RCC 7860 (cell line): ENCODE measurements around the gene OR10H2.
"Not testable (repeated sequence)": the region's sequence is repeated elsewhere in the genome, so short reads cannot be mapped to it uniquely, and the experiment has no call there.

Experiments used
- DNase-seq: peaks from one replicate; pipeline ENCODE4 v3.0.0-alpha.2; 2015; ENCODE audit warnings: low spot score
- FAIRE-seq: peaks from 2 replicates; lab custom pipeline; 2012; peaks lifted over from hg19 to GRCh38; lab: Jason Lieb, UNC

OR10H2 gene, protein sequence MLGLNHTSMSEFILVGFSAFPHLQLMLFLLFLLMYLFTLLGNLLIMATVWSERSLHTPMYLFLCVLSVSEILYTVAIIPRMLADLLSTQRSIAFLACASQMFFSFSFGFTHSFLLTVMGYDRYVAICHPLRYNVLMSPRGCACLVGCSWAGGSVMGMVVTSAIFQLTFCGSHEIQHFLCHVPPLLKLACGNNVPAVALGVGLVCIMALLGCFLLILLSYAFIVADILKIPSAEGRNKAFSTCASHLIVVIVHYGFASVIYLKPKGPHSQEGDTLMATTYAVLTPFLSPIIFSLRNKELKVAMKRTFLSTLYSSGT

GRCh38 chr19:15727724-15728123, at the start of gene OR10H2:
Gene OR10H2 (plus strand): TSS chr19:15728024. CDS start chr19:15728044, 20 bp downstream.
- DNase-seq, result no peak
- no peak for FAIRE-seq

- no peak for FAIRE-seq
- DNase-seq, result no peak
These were observed 48.7 kb upstream of the OR10H2 start for GRCh38 chr19:15679089-15679488.

DNA sequence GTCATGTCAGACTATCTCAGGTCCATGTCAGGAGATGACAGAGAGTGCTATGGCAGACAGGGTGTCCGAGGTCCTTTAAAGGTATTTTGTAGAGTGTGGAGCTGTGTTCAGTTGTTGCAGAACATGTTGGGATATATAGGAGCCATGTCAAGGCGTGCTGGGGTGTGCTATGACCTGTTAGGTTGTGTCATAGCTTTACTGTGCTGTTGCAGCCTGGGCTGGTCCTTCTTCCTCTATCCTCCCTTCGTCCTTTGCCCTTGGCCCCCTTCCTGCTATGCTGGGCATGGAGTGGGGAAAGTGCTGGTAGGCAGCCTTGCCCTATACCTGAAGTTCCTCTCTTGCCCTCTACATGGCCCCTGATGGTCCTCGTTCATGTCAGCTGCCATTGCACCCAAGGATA, 48.0 kb upstream of the OR10H2 start:
- DNase-seq, FAIRE-seq: not testable (repeated sequence)

DNA sequence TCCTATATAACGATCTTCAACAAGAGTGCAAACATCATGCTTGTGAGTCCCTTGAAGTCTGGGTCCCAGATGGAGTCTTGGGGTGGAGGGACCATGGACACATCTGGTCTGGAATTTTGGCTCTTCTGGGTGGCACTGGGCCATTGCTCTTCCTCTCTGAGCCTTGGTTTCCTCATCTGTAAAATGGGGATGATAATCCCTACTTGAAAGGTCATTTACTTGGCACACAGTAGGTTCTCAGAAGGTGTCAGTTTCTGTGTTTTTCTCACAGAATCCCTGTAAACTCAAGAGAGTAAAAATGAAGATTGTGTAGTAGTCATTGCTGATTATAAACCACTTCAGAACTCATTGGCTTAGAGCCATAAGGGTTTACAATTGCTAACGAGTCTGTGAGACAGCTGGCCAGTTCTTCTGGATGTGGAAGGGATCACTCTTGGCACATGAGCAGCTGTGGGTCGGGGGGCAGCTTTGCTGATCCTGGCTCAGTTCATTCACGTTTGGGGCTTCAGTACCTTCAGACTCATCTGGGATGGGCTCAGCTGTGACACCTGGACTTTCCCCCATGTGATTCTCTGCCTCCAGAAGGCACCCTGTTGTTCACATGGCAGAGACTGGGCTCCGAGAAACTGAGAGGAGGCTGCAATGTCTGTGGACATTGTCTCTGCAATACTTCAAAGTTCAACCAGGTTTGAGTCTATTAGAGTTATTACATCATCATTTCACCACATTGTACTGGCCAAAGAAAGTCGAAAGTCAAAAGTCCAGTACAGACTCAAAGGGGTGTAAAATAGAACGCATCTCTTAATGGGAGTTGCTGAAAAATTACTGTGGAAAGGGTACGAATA, 47.1 kb upstream of the OR10H2 start:
- FAIRE-seq, result no peak
- DNase-seq, result no peak

GRCh38 chr19:15683411-15683810, 44.4 kb upstream of the OR10H2 start:
- no peak for DNase-seq
- no peak for FAIRE-seq

DNA sequence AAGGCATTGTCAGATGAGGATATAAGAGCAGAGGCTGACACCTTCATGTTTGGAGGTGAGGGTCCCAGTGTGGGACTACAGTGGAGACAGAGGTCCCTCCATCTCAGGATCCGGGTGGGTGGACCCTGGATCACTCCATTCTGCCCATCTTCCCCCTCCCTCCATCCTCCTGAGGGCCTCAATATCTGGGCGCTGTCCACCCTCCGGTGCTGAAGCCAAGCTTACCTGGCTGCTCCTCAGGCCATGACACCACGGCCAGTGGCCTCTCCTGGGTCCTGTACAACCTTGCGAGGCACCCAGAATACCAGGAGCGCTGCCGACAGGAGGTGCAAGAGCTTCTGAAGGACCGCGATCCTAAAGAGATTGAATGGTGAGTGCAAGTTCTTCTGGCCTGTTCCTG, 43.0 kb upstream of the OR10H2 start:
- DNase-seq (no peak), FAIRE-seq (no peak)

DNA sequence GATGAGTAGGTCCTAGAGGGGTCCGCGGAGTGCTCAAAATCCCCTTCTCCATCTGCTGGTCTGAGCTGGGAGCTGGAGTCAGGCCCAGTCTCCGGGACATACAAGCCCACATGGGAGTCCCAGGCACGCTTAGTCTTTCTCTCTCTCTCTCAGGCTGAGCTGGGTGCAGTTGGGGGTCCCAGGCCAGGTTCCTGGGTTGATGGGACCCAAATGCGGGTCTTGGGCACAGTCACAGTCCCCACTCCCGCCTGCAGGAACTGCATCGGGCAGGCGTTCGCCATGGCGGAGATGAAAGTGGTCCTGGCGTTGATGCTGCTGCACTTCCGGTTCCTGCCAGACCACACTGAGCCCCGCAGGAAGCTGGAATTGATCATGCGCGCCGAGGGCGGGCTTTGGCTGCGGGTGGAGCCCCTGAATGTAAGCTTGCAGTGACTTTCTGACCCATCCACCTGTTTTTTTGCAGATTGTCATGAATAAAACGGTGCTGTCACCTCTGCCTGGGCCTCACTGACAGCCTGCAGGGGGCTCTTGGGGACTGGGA, 31.1 kb upstream of the OR10H2 start:
- FAIRE-seq (no peak), DNase-seq (no peak)

DNA sequence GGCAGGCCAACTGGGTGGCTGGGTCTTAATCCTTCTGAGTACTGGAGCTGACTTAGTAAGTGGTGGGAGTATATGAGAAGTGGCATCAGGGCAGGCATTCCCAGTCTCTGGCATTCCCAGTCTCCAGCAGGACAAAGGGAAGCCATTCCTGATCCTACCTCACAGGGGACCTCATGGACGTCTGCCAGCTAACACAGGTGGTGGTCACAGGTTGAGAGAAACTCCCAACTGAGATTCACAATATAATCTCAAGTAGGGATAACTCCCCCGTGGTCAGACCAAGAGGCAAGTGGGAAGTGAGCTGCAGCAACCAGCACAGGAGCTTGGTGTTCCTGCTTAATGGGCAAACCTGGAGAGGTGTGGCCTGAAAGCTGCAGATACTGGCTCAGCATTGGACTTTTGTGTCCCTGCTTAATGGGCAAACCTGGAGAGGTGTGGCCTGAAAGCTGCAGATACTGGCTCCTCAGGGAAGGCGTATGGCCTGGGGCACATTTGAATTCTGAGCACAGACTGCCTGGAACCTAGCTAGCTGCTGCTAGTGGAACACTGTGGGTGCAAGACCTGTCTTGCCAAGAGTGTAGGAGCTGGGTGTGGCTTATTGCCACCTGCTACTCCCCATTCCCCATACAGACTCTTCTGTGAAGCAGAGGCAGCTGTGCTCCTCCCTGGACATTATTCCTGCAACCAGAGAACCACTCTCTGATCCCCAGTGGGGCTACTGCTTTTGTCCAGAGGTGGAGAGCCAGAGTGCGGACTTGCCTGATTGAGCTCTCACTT, 25.9 kb upstream of the OR10H2 start:
- FAIRE-seq (no peak), DNase-seq (no peak)

DNA sequence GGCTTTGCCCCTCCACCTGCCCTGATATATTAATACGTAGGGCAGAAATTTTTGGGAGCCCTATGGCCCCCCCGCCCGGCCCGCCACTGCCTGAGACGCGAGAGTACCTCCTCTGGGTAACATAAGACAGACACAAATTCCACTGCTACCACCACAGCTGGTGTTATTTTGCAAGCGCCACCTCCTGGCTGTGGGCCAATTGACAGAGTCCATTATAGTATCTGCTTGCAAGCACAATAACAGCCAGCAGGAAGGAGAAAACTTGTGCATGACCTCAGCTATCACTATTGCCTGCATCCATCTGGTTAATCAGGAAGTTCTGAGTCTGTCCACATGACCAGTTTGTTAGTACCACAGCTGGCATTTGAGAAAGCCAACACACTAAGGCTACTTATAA, 25.3 kb upstream of the OR10H2 start:
- FAIRE-seq (no peak), DNase-seq (no peak)

DNA sequence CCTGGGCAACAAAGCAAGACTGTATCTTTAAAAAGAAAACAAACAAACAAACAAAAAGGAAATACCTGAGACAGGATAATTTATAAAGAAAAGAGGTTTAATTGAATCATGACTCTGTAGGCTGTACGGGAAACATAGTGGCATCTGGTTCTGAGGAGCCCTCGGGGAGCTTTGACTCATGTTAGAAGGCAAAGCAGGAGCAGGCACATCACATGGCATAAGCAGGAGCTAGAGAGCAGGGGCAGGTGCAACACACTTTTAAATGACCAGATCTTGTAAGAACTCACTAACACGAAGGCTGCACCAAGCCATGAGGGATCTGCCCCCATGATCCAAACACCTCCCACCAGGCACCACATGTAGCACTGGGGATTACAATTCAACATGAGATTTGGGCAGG, 13.2 kb upstream of the OR10H2 start:
- DNase-seq (no peak), FAIRE-seq (no peak)

- no peak for FAIRE-seq
These were observed 12.2 kb upstream of the OR10H2 start for GRCh38 chr19:15715642-15716041.

GRCh38 chr19:15717809-15718208, 10.0 kb upstream of the OR10H2 start:
- FAIRE-seq (no peak), DNase-seq (no peak)

More at GRCh38 chr19:15715642-15716041, 12.2 kb upstream of the OR10H2 start:
- DNase-seq, result no peak

- DNase-seq, result no peak
- no peak for FAIRE-seq
These were observed 6.6 kb upstream of the OR10H2 start for GRCh38 chr19:15721268-15721667.

DNA sequence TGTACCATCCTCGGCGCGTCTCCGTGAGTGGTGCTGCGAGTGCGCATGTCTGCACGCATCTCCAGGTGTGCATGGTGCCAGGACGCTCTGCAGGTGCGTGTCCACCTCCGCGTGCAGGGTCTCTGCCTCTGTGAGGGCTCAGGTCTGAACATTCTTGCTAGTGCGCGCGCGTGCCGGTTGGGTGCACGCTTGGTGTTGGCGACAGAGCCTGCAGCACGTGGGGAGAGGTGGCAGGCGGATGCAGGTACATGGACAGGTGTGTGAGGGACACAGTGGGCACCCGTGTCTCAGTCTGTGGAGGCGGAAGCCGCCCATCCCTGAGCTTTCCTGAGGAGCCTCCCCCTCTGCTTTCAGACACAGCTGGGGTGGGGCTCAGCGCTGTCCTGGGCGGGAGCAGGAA, 4.9 kb upstream of the OR10H2 start:
- no peak for DNase-seq
- no peak for FAIRE-seq

- DNase-seq (no peak), FAIRE-seq (no peak)
These were observed 2.7 kb downstream of the OR10H2 start for GRCh38 chr19:15730538-15730937.

- FAIRE-seq, result no peak
- DNase-seq, result no peak
These were observed 4.6 kb downstream of the OR10H2 start for GRCh38 chr19:15732388-15732787.

GRCh38 chr19:15733895-15734294, 6.1 kb downstream of the OR10H2 start:
- FAIRE-seq (no peak), DNase-seq (no peak)

DNA sequence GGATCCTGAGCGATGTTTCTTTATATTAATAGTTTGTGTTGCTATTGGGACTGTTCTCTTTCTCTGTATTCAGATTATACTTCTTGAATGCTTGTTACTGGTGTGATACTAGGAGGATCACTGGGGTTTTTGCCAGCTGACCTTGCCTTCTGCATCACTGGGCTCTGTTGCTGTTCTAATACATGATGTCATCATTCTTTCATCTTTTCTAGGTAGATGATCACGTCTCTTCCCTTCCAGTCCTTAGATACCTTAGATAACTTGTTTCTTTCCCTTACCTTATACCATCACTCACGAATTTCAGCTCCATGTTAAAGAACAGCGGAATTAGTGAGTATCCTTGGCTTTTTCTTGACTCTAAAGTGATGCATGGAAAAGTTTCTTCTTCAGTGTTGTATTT, 9.9 kb downstream of the OR10H2 start, which contains the start of gene OR10H3:
TSS of gene OR10H3 (plus strand) at position 264 of the 400 bp plus-strand sequence. CDS start 3,408 bp downstream, outside the sequence.
- DNase-seq (no peak), FAIRE-seq (no peak)

DNA sequence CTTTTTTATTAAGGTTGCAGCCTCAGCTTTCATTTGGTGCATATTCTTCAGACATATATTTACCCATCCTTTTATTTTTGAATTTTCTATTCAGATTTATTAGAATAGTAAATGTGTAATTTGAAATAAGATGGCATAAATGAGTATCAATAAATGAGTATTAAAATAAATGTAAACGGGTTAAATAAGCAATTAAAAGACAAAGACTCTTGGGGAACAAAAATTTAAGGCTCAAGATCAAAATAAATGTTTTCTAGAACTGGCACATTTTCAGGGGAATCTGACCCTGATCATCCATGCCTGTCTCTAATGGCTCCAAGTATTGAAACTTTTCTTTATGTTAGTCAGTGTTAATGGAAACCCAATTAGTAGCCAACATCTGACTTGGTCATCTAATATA, 13.0 kb downstream of the OR10H2 start:
- DNase-seq (no peak), FAIRE-seq (no peak)

GRCh38 chr19:15748239-15748638, 20.4 kb downstream of the OR10H2 start:
- no peak for DNase-seq
- no peak for FAIRE-seq

GRCh38 chr19:15758379-15758778, 30.6 kb downstream of the OR10H2 start:
- DNase-seq (no peak), FAIRE-seq (no peak)
